OCI-LY3 (cell line): Measurements from ENCODE around the gene EPC1.

Source experiments
- H2AFZ ChIP-seq: fragments of 200-600, 300-600 bp; shearing (Covaris generic); 2 replicates; pipeline ENCODE4 v1.6.0; 2014; ENCODE audit warnings: antibody characterized with exemption, low read depth, low read length
- H3K27ac ChIP-seq: fragments of 200-600, 300-600 bp; sonication (generic); 2 replicates; pipeline ENCODE4 v1.5.1; 2014; ENCODE audit warnings: mild to moderate bottlenecking, low read length, moderate library complexity, mixed read lengths
- H3K27me3 ChIP-seq: fragments of 200-600, 300-600 bp; sonication (generic); 2 replicates; pipeline ENCODE4 v1.6.1; 2014; ENCODE audit warnings: low read depth, low read length, mixed read lengths
- H3K36me3 ChIP-seq: fragments of 200-600, 300-600 bp; sonication (generic); replicated peaks from 2 replicates; pipeline ENCODE3; 2014; ENCODE audit warnings: low read depth, low read length, mixed read lengths
- H3K4me1 ChIP-seq: fragments of 300-600, 200-600 bp; sonication (generic); 2 replicates; pipeline ENCODE4 v1.6.1; 2014; ENCODE audit warnings: low read length, mixed read lengths
- H3K4me2 ChIP-seq: fragments of 200-600, 300-600 bp; sonication (generic); 2 replicates; pipeline ENCODE4 v1.6.1; 2014; ENCODE audit warnings: low read length, mixed read lengths
- H3K4me3 ChIP-seq: fragments of 300-600, 200-600 bp; sonication (generic); 2 replicates; pipeline ENCODE4 v1.5.1; 2014; ENCODE audit warnings: antibody characterized with exemption, mild to moderate bottlenecking, low read length, moderate library complexity
- H3K79me2 ChIP-seq: fragments of 300-600, 200-600 bp; shearing (Covaris generic); 2 replicates; pipeline ENCODE4 v1.6.1; 2014; ENCODE audit warnings: mild to moderate bottlenecking, low read length, mixed read lengths
- H3K9ac ChIP-seq: fragments of 300-600, 200-600 bp; shearing (Covaris generic); 2 replicates; pipeline ENCODE4 v1.6.0; 2014; ENCODE audit warnings: mild to moderate bottlenecking, low read length, moderate library complexity
- H3K9me3 ChIP-seq: fragments of 200-600, 300-600 bp; shearing (Covaris generic); 2 replicates; pipeline ENCODE4 v1.6.1; 2014; ENCODE audit warnings: low read length, mixed read lengths; ENCODE audit not compliant: insufficient read depth
- H4K20me1 ChIP-seq: fragments of 200-600, 300-600 bp; sonication (generic); 2 replicates; pipeline ENCODE4 v1.6.1; 2016; ENCODE audit warnings: low read length, mixed read lengths; ENCODE audit not compliant: insufficient read depth
- CTCF ChIP-seq: fragments of 200-600, 300-600 bp; sonication (generic); IDR thresholded peaks from 2 replicates; pipeline ENCODE4 v1.5.1; 2014; ENCODE audit warnings: antibody characterized with exemption, low read length, low read depth
- EZH2phosphoT487 ChIP-seq: fragments of 200-600 bp; shearing (Covaris generic); IDR thresholded peaks from 2 replicates; pipeline ENCODE4 v1.6.1; 2018; ENCODE audit warnings: antibody characterized with exemption, mixed run types, low read depth

The EPC1 gene

GRCh38 chr10:32331606-32332005, 15.4 kb downstream of the EPC1 start:
- no peaks in the 10 kb centered on the region for H3K4me1 ChIP-seq

GRCh38 chr10:32330214-32330613, 16.7 kb downstream of the EPC1 start:
- H2AFZ ChIP-seq: no peak overlapping the region
- H3K27ac ChIP-seq: no peak overlapping the region
- peaks cover 3% of the 10 kb centered on the region for H3K36me3 ChIP-seq
- no peaks in the 10 kb centered on the region for H3K9me3 ChIP-seq
- H3K4me1 ChIP-seq: peaks cover 4% of the 10 kb centered on the region; the same call in 1 of the 2 replicates
- H3K9ac ChIP-seq: no peak overlapping the region
- H3K4me2 ChIP-seq: no peak overlapping the region
- no peak overlapping the region for H3K4me3 ChIP-seq
- TF ChIP-seq CTCF (no peak), EZH2phosphoT487 (no peak)
- peaks cover 97% of the 10 kb centered on the region for H4K20me1 ChIP-seq
- peaks cover 99% of the 10 kb centered on the region for H3K79me2 ChIP-seq
- no peaks in the 10 kb centered on the region for H3K27me3 ChIP-seq

More at GRCh38 chr10:32331606-32332005, 15.4 kb downstream of the EPC1 start:
- Histone ChIP-seq H2AFZ (no peak overlapping the region), H3K4me2 (no peak overlapping the region), H3K27ac (no peak overlapping the region), H3K9ac (no peak overlapping the region), H3K27me3 (no peaks in the 10 kb centered on the region), H3K79me2 (peaks cover 98% of the 10 kb centered on the region), H3K9me3 (no peaks in the 10 kb centered on the region), H3K4me3 (no peak overlapping the region), H4K20me1 (peaks cover 94% of the 10 kb centered on the region), H3K36me3 (peaks cover 3% of the 10 kb centered on the region)
- no peak for TF ChIP-seq EZH2phosphoT487
- TF ChIP-seq CTCF: no peak

- no peak for TF ChIP-seq EZH2phosphoT487
- no peak for TF ChIP-seq CTCF
These were observed 17.9 kb downstream of the EPC1 start for GRCh38 chr10:32329061-32329460.

GRCh38 chr10:32328499-32328898, 18.5 kb downstream of the EPC1 start:
- peaks cover 3% of the 10 kb centered on the region for H3K36me3 ChIP-seq
- no peak overlapping the region for H3K27ac ChIP-seq

More at GRCh38 chr10:32329061-32329460, 17.9 kb downstream of the EPC1 start:
- H3K27me3 ChIP-seq: no peaks in the 10 kb centered on the region
- H3K79me2 ChIP-seq: peaks cover 99% of the 10 kb centered on the region
- H3K4me1 ChIP-seq: peaks cover 4% of the 10 kb centered on the region; the same call in 1 of the 2 replicates
- no peak overlapping the region for H3K9ac ChIP-seq
- H2AFZ ChIP-seq: no peak overlapping the region
- H3K4me2 ChIP-seq: no peak overlapping the region
- H4K20me1 ChIP-seq: peaks cover 87% of the 10 kb centered on the region
- H3K4me3 ChIP-seq: no peak overlapping the region
- H3K27ac ChIP-seq: no peak overlapping the region
- H3K36me3 ChIP-seq: peaks cover 3% of the 10 kb centered on the region
- no peaks in the 10 kb centered on the region for H3K9me3 ChIP-seq

More at GRCh38 chr10:32328499-32328898, 18.5 kb downstream of the EPC1 start:
- no peak overlapping the region for H3K9ac ChIP-seq
- peaks cover 6% of the 10 kb centered on the region for H3K4me1 ChIP-seq
- peaks cover 99% of the 10 kb centered on the region for H3K79me2 ChIP-seq
- no peak overlapping the region for H2AFZ ChIP-seq
- H3K4me2 ChIP-seq: no peak overlapping the region
- H4K20me1 ChIP-seq: peaks cover 83% of the 10 kb centered on the region
- no peaks in the 10 kb centered on the region for H3K9me3 ChIP-seq
- no peaks in the 10 kb centered on the region for H3K27me3 ChIP-seq
- H3K4me3 ChIP-seq: no peak overlapping the region
- no peak for TF ChIP-seq EZH2phosphoT487
- no peak for TF ChIP-seq CTCF
